ENCODE data around the gene TRMT61B.

DNA sequence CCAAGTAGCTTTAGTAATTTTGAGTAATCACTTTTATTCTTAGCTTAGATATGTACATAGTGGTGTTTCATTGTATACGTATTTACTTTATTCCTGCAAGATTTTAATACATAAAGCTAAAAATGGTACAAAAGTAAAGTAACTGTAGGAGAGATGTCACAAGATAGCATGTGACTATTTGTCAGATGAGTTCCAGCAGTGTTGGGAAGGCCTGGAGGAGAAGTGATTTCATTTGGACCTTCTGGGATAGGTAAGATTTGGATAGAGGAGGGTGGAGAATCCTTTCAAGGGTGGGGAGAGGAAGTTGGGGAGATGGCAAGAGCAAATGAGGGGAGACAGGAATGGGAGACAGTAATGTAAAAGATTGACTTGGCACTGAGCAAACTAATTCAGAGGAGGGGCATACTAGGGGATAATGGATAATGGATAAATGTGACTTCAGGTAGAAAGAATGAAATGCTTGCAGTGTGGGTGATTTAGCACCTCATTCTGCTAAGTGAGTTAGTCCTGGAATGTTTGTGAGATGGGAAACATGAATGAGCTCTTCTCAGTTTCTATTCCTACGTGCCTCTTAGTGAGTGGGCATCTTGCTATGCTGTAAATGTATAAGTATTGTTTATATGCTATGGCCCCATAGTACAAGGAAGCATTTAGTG lies 34.8 kb upstream of the TRMT61B start:
- no peak for TF ChIP-seq CTCF (conservative IDR thresholded peaks at IDR 0.05; ENCODE audit: low read depth, low read length)
- TF ChIP-seq EZH2phosphoT487 (IDR thresholded peaks at IDR 0.05; ENCODE audit: borderline replicate concordance, low read length) = no peak
